Spinal cord (tissue), 10 donors: ENCODE measurements around the gene NCK1. TPM values are rescaled to one million over a fixed set of nuclear protein-coding genes. Genes with fewer than 3 reads are reported as not detected.

ENCODE experiments used
- DNase-seq, 6 donors: peaks; one replicate each; pipeline versions ENCODE4 v3.0.0 to v3.0.0-alpha.2; 2013 to 2015; ENCODE audit warnings: low spot score in 6 of 6, low read depth in 4 of 6
- H3K27ac ChIP-seq: one replicate; pipeline ENCODE4 v1.5.1; 2013; ENCODE audit warnings: low read depth, low read length, control low read depth
- H3K27me3 ChIP-seq: one replicate; pipeline ENCODE4 v1.6.1; 2013; ENCODE audit warnings: low read length; ENCODE audit not compliant: control insufficient read depth, insufficient read depth
- H3K36me3 ChIP-seq: one replicate; pipeline ENCODE4 v1.6.1; 2013; ENCODE audit warnings: low read length; ENCODE audit not compliant: control insufficient read depth, insufficient read depth
- H3K4me1 ChIP-seq: one replicate; pipeline ENCODE4 v1.6.1; 2013; ENCODE audit warnings: low read length; ENCODE audit not compliant: control insufficient read depth, insufficient read depth
- H3K4me3 ChIP-seq: one replicate; pipeline ENCODE4 v1.5.1; 2013; ENCODE audit warnings: low read depth, low read length, control low read depth
- H3K9me3 ChIP-seq: one replicate; pipeline ENCODE4 v1.6.1; 2013; ENCODE audit warnings: low read length; ENCODE audit not compliant: control insufficient read depth, insufficient read depth
- WGBS: methylation state at CpG from one replicate; pipeline ENCODE4 v1.1.5; 2013; ENCODE audit warnings: missing lambda C conversion rate; ENCODE audit not compliant: insufficient coverage; 5-methylcytosine and 5-hydroxymethylcytosine counted together
- polyA plus RNA-seq, 2 donors: library from polyadenylated mRNA; unstranded; fragments of 120-200 nt; gene quantifications; one replicate each; pipeline ENCODE4 v1.2.1, GENCODE V29; 2013; ENCODE audit not compliant: insufficient read length in 2 of 2
- total RNA-seq, 2 donors: library from RNA; depleted of rRNA in 1 of 2; stranded (reverse); fragments of 120-200 nt in 1 of 2; fragments of >200 nt in 1 of 2; gene quantifications; one replicate each; pipeline versions ENCODE4 v1.2.3 to v1.2.4, GENCODE V29; 2013 to 2014
- donor health status: healthy.

The NCK1 gene
- total and polyA plus RNA-seq, 4 donors: 27.7 to 40.3 (median 34.2) TPM

DNA sequence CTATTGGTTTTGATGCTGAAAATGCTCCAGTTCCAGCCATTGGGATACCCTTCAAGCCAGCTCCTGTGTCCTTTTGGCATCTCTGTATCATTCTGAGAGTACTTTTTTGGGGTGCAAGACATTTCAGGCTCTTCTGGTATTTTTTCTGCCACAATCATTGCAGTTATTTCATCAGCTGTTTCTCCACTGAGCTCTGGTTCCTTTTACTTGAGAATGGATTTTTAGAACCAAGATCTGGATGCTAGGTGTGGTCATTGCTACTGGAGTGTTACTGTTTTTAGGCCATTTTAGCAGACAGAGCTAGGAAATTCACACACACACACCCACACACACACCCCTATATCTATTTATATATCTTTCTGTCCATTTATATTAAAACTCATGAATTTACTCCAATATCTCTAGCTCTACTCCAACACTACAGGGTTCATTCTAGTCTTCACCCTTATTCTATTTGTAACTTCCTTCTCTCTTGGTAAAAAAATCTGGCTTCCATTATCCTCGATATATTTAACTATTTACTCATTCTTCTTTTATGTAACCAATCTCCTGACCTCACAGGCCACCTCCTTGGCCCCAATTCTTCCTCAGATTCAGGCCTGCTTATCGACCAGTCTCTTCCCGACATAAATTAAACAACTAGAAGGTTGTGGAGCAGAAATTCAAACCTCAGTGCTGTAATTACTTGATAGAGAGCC, 26.0 kb upstream of the NCK1 start:
- H3K4me3 ChIP-seq: no peak overlapping the region
- no peaks in the 10 kb centered on the region for H3K9me3 ChIP-seq
- peaks cover 4% of the 10 kb centered on the region for H3K36me3 ChIP-seq
- WGBS: 40% methylated on average over 1 of the region's 3 CpGs
- H3K27ac ChIP-seq: peak overlapping the region; percentile 40
- DNase-seq: no peak
- H3K4me1 ChIP-seq: no peaks in the 10 kb centered on the region
- H3K27me3 ChIP-seq: no peaks in the 10 kb centered on the region

DNA sequence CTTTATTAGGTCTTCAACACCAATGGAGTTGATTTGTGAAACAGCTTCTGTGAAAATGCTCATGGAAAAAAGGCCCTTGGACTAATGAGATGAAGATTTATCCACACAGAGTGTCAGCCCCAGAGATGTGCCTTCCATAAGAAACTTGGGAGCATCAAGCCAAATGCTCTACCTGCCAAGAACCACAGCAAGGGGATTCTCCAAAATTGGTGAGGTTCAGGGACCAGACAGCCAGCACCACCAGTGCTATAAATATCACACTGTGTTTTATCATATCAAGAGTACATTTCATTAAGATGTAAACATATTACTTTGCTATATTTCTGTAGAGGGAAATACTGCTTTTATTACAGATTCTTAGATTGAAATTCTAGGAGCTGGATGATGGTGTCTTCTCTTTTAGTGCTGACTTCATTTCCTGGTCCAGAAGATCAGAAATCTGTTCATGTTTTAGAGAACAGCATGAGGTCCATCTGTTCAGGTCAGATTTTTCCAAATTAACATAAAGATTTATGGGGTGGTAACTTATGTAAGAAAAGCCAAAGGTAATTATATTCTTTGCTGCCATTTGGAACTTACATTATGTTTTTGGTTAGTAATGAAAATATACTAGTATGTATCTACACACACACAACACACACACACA, 25.4 kb upstream of the NCK1 start:
- H3K9me3 ChIP-seq: no peaks in the 10 kb centered on the region
- DNase-seq: peak in 2 of 6 donors; percentile 33 to 95
- H3K27me3 ChIP-seq: no peaks in the 10 kb centered on the region
- peaks cover 4% of the 10 kb centered on the region for H3K36me3 ChIP-seq
- no peaks in the 10 kb centered on the region for H3K4me1 ChIP-seq
- H3K4me3 ChIP-seq: no peak overlapping the region
- H3K27ac ChIP-seq: no peak overlapping the region

DNA sequence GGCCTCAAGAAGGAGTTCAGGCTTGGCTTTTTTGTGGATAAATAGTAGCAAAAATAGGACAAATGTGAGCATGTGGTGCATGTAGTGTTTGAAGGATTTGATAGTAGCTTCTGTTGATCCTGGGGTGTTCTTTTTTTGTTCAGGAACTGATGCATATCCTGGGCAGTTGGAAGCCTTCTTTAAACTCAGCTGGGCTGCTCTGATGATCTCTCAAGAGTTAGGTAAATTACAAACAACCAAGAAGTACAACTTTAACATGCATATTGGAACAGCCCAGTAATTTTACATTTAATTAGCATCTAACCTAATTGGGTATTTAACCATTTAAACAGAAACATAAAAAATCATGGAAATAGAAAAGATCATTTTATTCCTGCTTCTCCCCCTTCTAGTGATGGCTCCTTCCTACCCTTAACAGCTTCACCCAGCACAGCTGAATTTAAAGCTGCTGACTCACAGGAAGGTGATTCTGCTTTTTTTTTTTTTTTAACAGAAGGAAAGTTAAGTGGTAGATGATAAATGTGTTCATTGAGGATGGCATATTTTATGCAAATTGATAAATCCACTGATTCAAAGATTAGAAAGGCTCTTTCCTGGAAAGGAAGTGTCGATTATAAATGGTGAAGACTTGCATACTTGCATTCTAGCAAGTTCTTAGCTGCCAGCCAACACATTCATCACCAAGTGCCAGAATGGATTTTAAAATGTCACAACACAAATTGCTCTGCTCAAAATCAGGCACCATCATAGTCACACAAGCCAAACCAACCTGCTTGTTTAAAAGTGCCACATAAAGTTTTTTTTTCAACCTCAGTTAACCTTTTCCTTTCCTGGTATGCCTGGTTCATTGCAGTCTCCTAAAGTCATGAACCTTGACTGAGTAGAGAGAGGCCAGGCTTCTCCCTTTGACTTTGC, 23.1 kb upstream of the NCK1 start:
- DNase-seq: peak in 2 of 6 donors; percentile 23 to 89
- Histone ChIP-seq H3K27ac (no peak overlapping the region), H3K27me3 (no peaks in the 10 kb centered on the region), H3K4me1 (no peaks in the 10 kb centered on the region), H3K4me3 (no peak overlapping the region), H3K9me3 (no peaks in the 10 kb centered on the region), H3K36me3 (peaks cover 4% of the 10 kb centered on the region)
- WGBS: 100% methylated on average over 1 of the region's 1 CpG

DNA sequence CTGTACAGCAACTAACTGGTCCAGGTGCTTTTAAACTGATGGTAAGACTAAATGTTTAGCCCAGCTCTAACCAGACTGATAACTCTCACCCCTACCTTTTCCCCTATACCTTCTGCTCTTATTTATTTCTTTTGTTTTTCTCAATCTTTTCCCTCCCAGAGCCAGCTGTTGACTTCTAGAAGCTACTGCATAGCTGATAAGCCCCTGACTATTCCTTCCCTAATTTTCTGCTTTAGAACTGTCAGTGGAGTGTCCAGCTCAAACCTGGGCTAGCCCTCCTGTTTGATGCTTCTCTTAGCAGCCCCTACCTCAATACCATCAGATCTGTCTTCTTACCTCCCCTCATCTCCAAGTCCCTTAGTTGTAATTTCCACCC, 22.5 kb upstream of the NCK1 start:
- Histone ChIP-seq H3K36me3 (peaks cover 4% of the 10 kb centered on the region), H3K4me1 (no peaks in the 10 kb centered on the region), H3K27ac (no peak overlapping the region), H3K27me3 (no peaks in the 10 kb centered on the region), H3K4me3 (no peak overlapping the region), H3K9me3 (no peaks in the 10 kb centered on the region)
- DNase-seq: no peak

DNA sequence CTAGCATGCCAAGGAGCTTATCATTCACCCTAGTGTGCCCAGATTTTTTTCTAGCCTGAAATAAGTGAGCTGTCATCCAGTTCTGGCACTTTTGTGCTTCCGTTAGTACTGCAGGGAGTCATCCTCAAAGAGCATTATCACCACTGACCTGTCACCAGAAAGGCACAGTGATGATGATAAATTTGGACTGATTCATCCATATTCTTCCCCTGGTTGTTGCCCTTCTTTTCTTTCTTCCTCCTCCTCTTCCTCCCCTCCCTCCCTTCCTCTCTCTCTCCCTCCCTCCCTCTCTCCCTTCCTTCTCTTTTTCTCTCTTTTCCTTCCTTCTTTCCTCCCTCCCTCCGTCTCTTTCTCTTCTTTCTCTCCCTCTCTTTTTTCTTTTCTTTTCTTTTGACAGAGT, 21.8 kb upstream of the NCK1 start:
- Histone ChIP-seq H3K9me3 (no peaks in the 10 kb centered on the region), H3K27me3 (no peaks in the 10 kb centered on the region), H3K4me1 (no peaks in the 10 kb centered on the region), H3K27ac (no peak overlapping the region), H3K4me3 (no peak overlapping the region), H3K36me3 (peaks cover 4% of the 10 kb centered on the region)
- WGBS: 73% methylated on average over 1 of the region's 2 CpGs
- no peak for DNase-seq

DNA sequence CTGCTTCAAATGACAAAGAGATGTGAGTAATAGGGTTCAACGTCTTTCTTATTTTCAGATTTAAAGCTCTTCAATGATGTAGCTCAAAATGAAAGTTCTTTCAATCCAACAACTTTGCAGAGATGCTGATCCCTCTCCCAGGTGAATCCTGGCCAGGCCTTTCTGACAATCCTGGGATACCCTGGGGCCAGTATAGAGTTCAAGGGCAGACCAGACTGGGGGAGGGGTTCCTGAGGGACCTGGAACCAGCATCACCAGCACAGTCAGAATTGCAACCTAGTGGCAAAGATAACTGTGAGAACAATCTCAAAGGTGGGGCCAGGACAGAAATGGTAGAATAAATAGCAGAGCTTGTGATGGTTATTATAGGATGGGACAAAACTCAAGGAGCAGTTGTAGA, 19.7 kb upstream of the NCK1 start:
- DNase-seq: no peak
- Histone ChIP-seq H3K27ac (no peak overlapping the region), H3K9me3 (no peaks in the 10 kb centered on the region), H3K36me3 (peaks cover 4% of the 10 kb centered on the region), H3K27me3 (no peaks in the 10 kb centered on the region), H3K4me3 (no peak overlapping the region), H3K4me1 (no peaks in the 10 kb centered on the region)
- WGBS: no CpG with 5 or more reads among the region's 1 CpG

DNA sequence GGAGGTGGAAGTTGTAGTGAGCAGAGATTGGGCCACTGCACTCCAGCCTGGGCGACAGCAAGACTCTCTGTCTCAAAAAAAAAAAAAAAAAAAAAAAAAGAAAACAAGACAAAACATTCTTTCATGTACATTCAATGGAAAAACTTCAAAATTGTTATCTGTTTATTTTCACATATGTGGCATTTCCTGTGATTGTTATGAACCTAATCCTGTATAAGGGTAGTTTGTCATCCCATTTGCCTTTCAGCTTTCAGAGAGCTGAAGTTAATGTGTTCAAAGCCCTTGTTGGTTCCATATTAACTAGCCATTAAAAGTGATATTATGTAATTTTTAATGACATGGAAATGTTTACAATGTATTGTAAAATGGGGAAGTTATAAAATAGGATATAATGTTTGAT, 17.3 kb upstream of the NCK1 start:
- no peaks in the 10 kb centered on the region for H3K4me1 ChIP-seq
- H3K27ac ChIP-seq: no peak overlapping the region
- WGBS: no CpG with 5 or more reads among the region's 1 CpG

DNA sequence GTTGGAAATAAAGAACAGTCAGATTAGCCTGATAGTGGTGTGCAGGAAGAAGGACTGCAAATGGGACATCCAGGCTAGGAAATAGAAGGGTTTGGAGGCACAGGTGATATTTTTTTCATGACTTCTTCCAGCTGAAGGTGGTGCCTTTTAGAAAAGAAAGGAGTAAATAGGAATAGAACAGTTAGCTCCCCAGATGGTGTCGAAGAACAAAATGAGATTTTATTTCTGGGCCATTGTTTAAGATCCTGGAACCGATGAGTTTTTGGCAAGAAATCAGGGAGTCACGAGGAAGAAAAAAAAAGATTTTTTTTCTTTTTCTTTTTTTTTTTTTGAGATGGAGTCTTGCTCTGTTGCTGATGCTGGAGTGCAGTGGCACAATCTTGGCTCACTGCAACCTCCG, 9.8 kb upstream of the NCK1 start:
- Histone ChIP-seq H3K27ac (no peak overlapping the region), H3K4me3 (no peak overlapping the region), H3K9me3 (peaks cover 1% of the 10 kb centered on the region), H3K4me1 (no peaks in the 10 kb centered on the region), H3K36me3 (no peaks in the 10 kb centered on the region), H3K27me3 (no peaks in the 10 kb centered on the region)
- WGBS: 88% methylated on average over 1 of the region's 4 CpGs
- DNase-seq: no peak

More for the DNA sequence above, 17.3 kb upstream of the NCK1 start:
- no peak for DNase-seq
- Histone ChIP-seq H3K36me3 (peaks cover 4% of the 10 kb centered on the region), H3K9me3 (no peaks in the 10 kb centered on the region), H3K27me3 (no peaks in the 10 kb centered on the region), H3K4me3 (no peak overlapping the region)

DNA sequence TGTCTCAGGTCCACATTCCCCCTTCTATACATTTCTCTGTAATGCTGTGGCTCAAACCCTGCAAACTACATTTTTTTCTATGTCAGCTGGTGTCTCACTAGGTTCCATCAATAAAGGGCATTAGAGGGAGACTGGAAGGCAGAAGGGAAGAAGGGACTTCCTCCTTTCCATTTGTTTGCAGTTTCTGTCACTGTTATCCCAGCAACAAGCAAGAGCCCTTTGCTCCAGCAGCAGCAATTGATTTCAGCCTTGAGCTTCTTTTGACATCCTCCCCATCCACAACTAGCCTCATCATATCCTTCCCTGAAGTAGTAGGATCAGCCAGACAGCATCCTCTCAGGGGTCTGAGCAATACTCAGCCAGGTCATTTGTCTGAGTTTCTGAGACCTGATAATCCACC, 5.3 kb upstream of the NCK1 start:
- Histone ChIP-seq H3K27me3 (no peaks in the 10 kb centered on the region), H3K27ac (no peak overlapping the region), H3K36me3 (no peaks in the 10 kb centered on the region), H3K9me3 (peaks cover 1% of the 10 kb centered on the region), H3K4me1 (peaks cover 8% of the 10 kb centered on the region), H3K4me3 (no peak overlapping the region)
- no peak for DNase-seq
